ENCODE results near the gene MKI67. TPM values are rescaled to one million over a fixed set of nuclear protein-coding genes. Genes with fewer than 3 reads are reported as not detected.

MKI67 gene
- total RNA-seq, result 17.6 TPM

GRCh38 chr10:128125944-128126764 is at the start of gene MKI67:
MKI67 (minus strand) TSS chr10:128126423; CDS start chr10:128125667, 756 bp downstream.

Other genes with a start within 250 kb of the MKI67 start
- gene CLRN3, start 233.5 kb downstream of the MKI67 start, total RNA-seq, result 6.5 TPM
- 17.3 TPM for gene PTPRE, start 219.3 kb downstream of the MKI67 start, total RNA-seq

Measured in metanephros (tissue), 1 donor.